Stimulated activated naive CD8-positive, alpha-beta T cell treated with anti-CD3 and anti-CD28 coated beads, Interleukin-15, Interleukin-2, amounts not matched to agents 100 ng/mL and 50 ng/mL, for 24 hours (primary cell): ENCODE measurements around the gene MALSU1.
A peak's percentile ranks its signal among the peaks of the same experiment; 100 is the strongest.
"Not testable (repeated sequence)": the region's sequence is repeated elsewhere in the genome, so short reads cannot be mapped to it uniquely, and the experiment has no call there.

Experiments
- H3K27ac Mint-ChIP-seq: one replicate; pipeline ENCODE4 v1.8.0; 2021; ENCODE audit warnings: mild to moderate bottlenecking, mixed read lengths
- H3K27me3 Mint-ChIP-seq: one replicate; pipeline ENCODE4 v1.8.0; 2021; ENCODE audit warnings: mixed read lengths
- H3K36me3 Mint-ChIP-seq: one replicate; pipeline ENCODE4 v1.8.0; 2021; ENCODE audit warnings: low read depth, mixed read lengths
- H3K4me1 Mint-ChIP-seq: one replicate; pipeline ENCODE4 v1.8.0; 2021; ENCODE audit warnings: low read depth, mixed read lengths
- H3K4me3 Mint-ChIP-seq: one replicate; pipeline ENCODE4 v1.8.0; 2021; ENCODE audit warnings: mild to moderate bottlenecking, mixed read lengths
- H3K9me3 Mint-ChIP-seq: one replicate; pipeline ENCODE4 v1.8.0; 2021; ENCODE audit warnings: mixed read lengths

Gene MALSU1

GRCh38 chr7:23298141-23298881 is 828 bp upstream of the MALSU1 start:
- Mint-ChIP-seq H3K4me3 (peak overlapping the region; percentile 93), H3K27me3 (peaks cover 7% of the 10 kb centered on the region), H3K4me1 (peaks cover 39% of the 10 kb centered on the region), H3K36me3 (peaks cover 29% of the 10 kb centered on the region), H3K27ac (peak overlapping the region; percentile 96), H3K9me3 (no peaks in the 10 kb centered on the region)

GRCh38 chr7:23299770-23300300 is 696 bp downstream of the MALSU1 start:
- H3K27me3 Mint-ChIP-seq: peaks cover 3% of the 10 kb centered on the region
- peaks cover 38% of the 10 kb centered on the region for H3K36me3 Mint-ChIP-seq
- peak overlapping the region; percentile 93 for H3K4me3 Mint-ChIP-seq
- H3K9me3 Mint-ChIP-seq: no peaks in the 10 kb centered on the region
- H3K4me1 Mint-ChIP-seq: peaks cover 48% of the 10 kb centered on the region
- peak overlapping the region; percentile 96 for H3K27ac Mint-ChIP-seq

GRCh38 chr7:23306936-23307521 is 7.9 kb downstream of the MALSU1 start:
- H3K4me3 Mint-ChIP-seq: no peak overlapping the region
- H3K27ac Mint-ChIP-seq: peak overlapping the region; percentile 64
- H3K9me3 Mint-ChIP-seq: no peaks in the 10 kb centered on the region
- no peaks in the 10 kb centered on the region for H3K27me3 Mint-ChIP-seq
- peaks cover 47% of the 10 kb centered on the region for H3K4me1 Mint-ChIP-seq
- H3K36me3 Mint-ChIP-seq: peaks cover 81% of the 10 kb centered on the region

GRCh38 chr7:23308754-23309153 is 9.6 kb downstream of the MALSU1 start:
- no peak overlapping the region for H3K27ac Mint-ChIP-seq
- peaks cover 71% of the 10 kb centered on the region for H3K36me3 Mint-ChIP-seq
- no peaks in the 10 kb centered on the region for H3K9me3 Mint-ChIP-seq
- no peak overlapping the region for H3K4me3 Mint-ChIP-seq
- H3K4me1 Mint-ChIP-seq: peaks cover 36% of the 10 kb centered on the region
- H3K27me3 Mint-ChIP-seq: no peaks in the 10 kb centered on the region

GRCh38 chr7:23312141-23312540 is 13.0 kb downstream of the MALSU1 start:
- not testable (repeated sequence) for H3K4me3 Mint-ChIP-seq, H3K27me3 Mint-ChIP-seq, H3K9me3 Mint-ChIP-seq, H3K27ac Mint-ChIP-seq
- Mint-ChIP-seq H3K4me1 (peaks cover 13% of the 10 kb centered on the region), H3K36me3 (peaks cover 42% of the 10 kb centered on the region)

GRCh38 chr7:23315366-23315765 is 16.2 kb downstream of the MALSU1 start:
- no peak overlapping the region for H3K27ac Mint-ChIP-seq
- peaks cover 3% of the 10 kb centered on the region for H3K27me3 Mint-ChIP-seq
- H3K36me3 Mint-ChIP-seq: peaks cover 11% of the 10 kb centered on the region
- H3K9me3 Mint-ChIP-seq: no peaks in the 10 kb centered on the region
- peaks cover 7% of the 10 kb centered on the region for H3K4me1 Mint-ChIP-seq
- H3K4me3 Mint-ChIP-seq: no peak overlapping the region

GRCh38 chr7:23331132-23331531 is 32.0 kb downstream of the MALSU1 start:
- Mint-ChIP-seq H3K9me3 (no peaks in the 10 kb centered on the region), H3K27ac (no peak overlapping the region), H3K4me3 (no peak overlapping the region), H3K4me1 (no peaks in the 10 kb centered on the region), H3K36me3 (no peaks in the 10 kb centered on the region), H3K27me3 (peaks cover 8% of the 10 kb centered on the region)

- Mint-ChIP-seq H3K36me3 (no peaks in the 10 kb centered on the region), H3K4me3 (no peak overlapping the region), H3K27ac (no peak overlapping the region), H3K4me1 (no peaks in the 10 kb centered on the region), H3K27me3 (peaks cover 8% of the 10 kb centered on the region), H3K9me3 (no peaks in the 10 kb centered on the region)
These were observed 33.1 kb downstream of the MALSU1 start for GRCh38 chr7:23332193-23332592.

GRCh38 chr7:23332910-23333612 is 33.9 kb downstream of the MALSU1 start:
- Mint-ChIP-seq H3K36me3 (no peaks in the 10 kb centered on the region), H3K27ac (no peak overlapping the region), H3K27me3 (peaks cover 11% of the 10 kb centered on the region), H3K4me1 (no peaks in the 10 kb centered on the region), H3K9me3 (no peaks in the 10 kb centered on the region), H3K4me3 (no peak overlapping the region)

- Mint-ChIP-seq H3K4me3 (no peak overlapping the region), H3K36me3 (no peaks in the 10 kb centered on the region), H3K27me3 (peaks cover 11% of the 10 kb centered on the region), H3K27ac (no peak overlapping the region), H3K9me3 (no peaks in the 10 kb centered on the region), H3K4me1 (no peaks in the 10 kb centered on the region)
These were observed 34.6 kb downstream of the MALSU1 start for GRCh38 chr7:23333671-23334246.

- peaks cover 18% of the 10 kb centered on the region for H3K27me3 Mint-ChIP-seq
- H3K36me3 Mint-ChIP-seq: no peaks in the 10 kb centered on the region
- H3K9me3 Mint-ChIP-seq: no peaks in the 10 kb centered on the region
- H3K4me1 Mint-ChIP-seq: no peaks in the 10 kb centered on the region
- no peak overlapping the region for H3K27ac Mint-ChIP-seq
- no peak overlapping the region for H3K4me3 Mint-ChIP-seq
These were observed 35.4 kb downstream of the MALSU1 start for GRCh38 chr7:23334482-23335056.

- Mint-ChIP-seq H3K4me1 (no peaks in the 10 kb centered on the region), H3K27me3 (peaks cover 18% of the 10 kb centered on the region), H3K36me3 (no peaks in the 10 kb centered on the region), H3K27ac (no peak overlapping the region), H3K9me3 (no peaks in the 10 kb centered on the region), H3K4me3 (no peak overlapping the region)
These were observed 36.0 kb downstream of the MALSU1 start for GRCh38 chr7:23335136-23335535.

GRCh38 chr7:23335621-23336020 is 36.5 kb downstream of the MALSU1 start:
- no peaks in the 10 kb centered on the region for H3K9me3 Mint-ChIP-seq
- H3K4me1 Mint-ChIP-seq: no peaks in the 10 kb centered on the region
- peaks cover 18% of the 10 kb centered on the region for H3K27me3 Mint-ChIP-seq
- H3K27ac Mint-ChIP-seq: no peak overlapping the region
- no peak overlapping the region for H3K4me3 Mint-ChIP-seq
- H3K36me3 Mint-ChIP-seq: no peaks in the 10 kb centered on the region

- Mint-ChIP-seq H3K4me3 (no peak overlapping the region), H3K27me3 (peaks cover 18% of the 10 kb centered on the region), H3K36me3 (no peaks in the 10 kb centered on the region)
These were observed 36.9 kb downstream of the MALSU1 start for GRCh38 chr7:23336086-23336485.

More at GRCh38 chr7:23336086-23336485, 36.9 kb downstream of the MALSU1 start:
- no peaks in the 10 kb centered on the region for H3K4me1 Mint-ChIP-seq
- H3K9me3 Mint-ChIP-seq: no peaks in the 10 kb centered on the region
- no peak overlapping the region for H3K27ac Mint-ChIP-seq
